HG02678 (cell line): ENCODE results near the gene TSNAXIP1.
"Not testable (repeated sequence)": the region's sequence is repeated elsewhere in the genome, so short reads cannot be mapped to it uniquely, and the experiment has no call there.

Experiments used
- ATAC-seq: cut with Tn5 transposase; IDR thresholded peaks from one replicate; pipeline ENCODE4 v1.9.1; 2021; ENCODE audit warnings: mild to moderate bottlenecking, moderate library complexity; ENCODE audit not compliant: unreplicated experiment

TSNAXIP1 gene

GRCh38 chr16:67833415-67834241 lies 26.9 kb downstream of the TSNAXIP1 start:
- ATAC-seq = peak; percentile 97

- no peak for ATAC-seq
Observed at GRCh38 chr16:67834242-67834614, 27.5 kb downstream of the TSNAXIP1 start.

GRCh38 chr16:67837190-67837589 lies 30.5 kb downstream of the TSNAXIP1 start:
- ATAC-seq = not testable (repeated sequence)

- ATAC-seq = no peak
Observed at GRCh38 chr16:67837811-67838210, 31.1 kb downstream of the TSNAXIP1 start.

- no peak for ATAC-seq
Observed at GRCh38 chr16:67841198-67841815, 34.6 kb downstream of the TSNAXIP1 start.

- peak; percentile 49 for ATAC-seq
Observed at GRCh38 chr16:67841816-67842508, 35.3 kb downstream of the TSNAXIP1 start, which contains the start of gene THAP11. THAP11 (plus strand) TSS chr16:67842320; CDS start chr16:67842555, 235 bp downstream.

GRCh38 chr16:67842509-67843342 lies 36.0 kb downstream of the TSNAXIP1 start:
- peak; percentile 15 for ATAC-seq

- no peak for ATAC-seq
Observed at GRCh38 chr16:67843343-67843765, 36.7 kb downstream of the TSNAXIP1 start.

GRCh38 chr16:67844497-67844896 lies 37.8 kb downstream of the TSNAXIP1 start:
- ATAC-seq = no peak

- ATAC-seq = no peak
Observed at GRCh38 chr16:67845291-67846062, 38.8 kb downstream of the TSNAXIP1 start.

GRCh38 chr16:67846063-67846319 lies 39.3 kb downstream of the TSNAXIP1 start:
- ATAC-seq = no peak

GRCh38 chr16:67846320-67847063 lies 39.8 kb downstream of the TSNAXIP1 start, which contains the start of gene NUTF2:
NUTF2 (plus strand) TSS chr16:67846933; CDS start chr16:67865131, 18,198 bp downstream.
- ATAC-seq = peak; percentile 62

- ATAC-seq = peak; percentile 41
Observed at GRCh38 chr16:67847064-67847861, 40.6 kb downstream of the TSNAXIP1 start, which contains the start of gene CENPT. CENPT (minus strand) TSS chr16:67847693; CDS start chr16:67833859, 13,834 bp downstream.

GRCh38 chr16:67848118-67848517 lies 41.4 kb downstream of the TSNAXIP1 start:
- no peak for ATAC-seq

GRCh38 chr16:67853670-67854069 lies 47.0 kb downstream of the TSNAXIP1 start:
- no peak for ATAC-seq

GRCh38 chr16:67855789-67856188 lies 49.1 kb downstream of the TSNAXIP1 start:
- ATAC-seq = no peak

GRCh38 chr16:67856927-67857546 lies 50.3 kb downstream of the TSNAXIP1 start:
- no peak for ATAC-seq
